Body of pancreas (tissue), 4 donors: ENCODE results near the gene MBTPS1.

Experiments
- POLR2A ChIP-seq, 3 donors: fragments of 450-650 bp; IDR thresholded peaks; one replicate each; pipeline ENCODE4 v1.6.1; 2016; ENCODE audit warnings: antibody characterized with exemption in 3 of 3, mild to moderate bottlenecking in 2 of 3
- TF ChIP-seq, protein P1 (sequence below), 7 experiments: fragments of 450-650 bp in 4 of 7; fragments of 200-600 bp in 3 of 7; sonication (generic) in 3 of 7; IDR thresholded peaks; one replicate each; pipeline ENCODE4 v1.5.1; 2016 to 2019; ENCODE audit warnings: antibody characterized with exemption in 7 of 7

DNA sequence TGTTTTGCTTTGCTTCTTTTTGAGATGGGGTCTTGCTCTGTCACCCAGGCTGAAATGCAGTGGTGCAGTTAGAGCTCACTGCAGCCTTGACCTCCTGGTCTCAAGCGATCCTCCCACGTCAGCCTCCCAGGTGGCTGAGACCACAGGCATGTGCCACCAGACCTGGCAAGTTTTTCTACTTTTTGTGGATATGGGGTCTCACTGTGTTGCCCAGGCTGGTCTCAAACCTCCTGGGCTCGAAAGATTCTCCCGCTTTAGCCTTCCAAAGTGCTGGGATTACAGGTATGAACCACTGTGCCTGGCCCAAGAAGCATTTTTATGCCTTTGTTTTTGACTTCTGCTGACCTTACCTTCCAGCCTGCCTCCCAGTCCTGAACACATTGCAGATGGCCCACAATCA, 38.5 kb upstream of the MBTPS1 start:
- TF ChIP-seq, protein P1, sequence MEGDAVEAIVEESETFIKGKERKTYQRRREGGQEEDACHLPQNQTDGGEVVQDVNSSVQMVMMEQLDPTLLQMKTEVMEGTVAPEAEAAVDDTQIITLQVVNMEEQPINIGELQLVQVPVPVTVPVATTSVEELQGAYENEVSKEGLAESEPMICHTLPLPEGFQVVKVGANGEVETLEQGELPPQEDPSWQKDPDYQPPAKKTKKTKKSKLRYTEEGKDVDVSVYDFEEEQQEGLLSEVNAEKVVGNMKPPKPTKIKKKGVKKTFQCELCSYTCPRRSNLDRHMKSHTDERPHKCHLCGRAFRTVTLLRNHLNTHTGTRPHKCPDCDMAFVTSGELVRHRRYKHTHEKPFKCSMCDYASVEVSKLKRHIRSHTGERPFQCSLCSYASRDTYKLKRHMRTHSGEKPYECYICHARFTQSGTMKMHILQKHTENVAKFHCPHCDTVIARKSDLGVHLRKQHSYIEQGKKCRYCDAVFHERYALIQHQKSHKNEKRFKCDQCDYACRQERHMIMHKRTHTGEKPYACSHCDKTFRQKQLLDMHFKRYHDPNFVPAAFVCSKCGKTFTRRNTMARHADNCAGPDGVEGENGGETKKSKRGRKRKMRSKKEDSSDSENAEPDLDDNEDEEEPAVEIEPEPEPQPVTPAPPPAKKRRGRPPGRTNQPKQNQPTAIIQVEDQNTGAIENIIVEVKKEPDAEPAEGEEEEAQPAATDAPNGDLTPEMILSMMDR (IDR thresholded peaks at IDR 0.05): no peak
- no peak for TF ChIP-seq POLR2A (IDR thresholded peaks at IDR 0.05)
